GM21723 (cell line): Measurements from ENCODE around the gene FBXO15.
A peak's percentile ranks its signal among the peaks of the same experiment; 100 is the strongest.

Experiments
- ATAC-seq: cut with Tn5 transposase; IDR thresholded peaks from one replicate; pipeline ENCODE4 v1.9.1; 2021; ENCODE audit warnings: mild to moderate bottlenecking, moderate library complexity; ENCODE audit not compliant: unreplicated experiment

FBXO15 gene

GRCh38 chr18:74064510-74064909 lies 83.1 kb downstream of the FBXO15 start:
- ATAC-seq, result no peak

GRCh38 chr18:74063557-74063956 lies 84.1 kb downstream of the FBXO15 start:
- no peak for ATAC-seq

- peak; percentile 77 for ATAC-seq
Observed at GRCh38 chr18:74063023-74063422, 84.6 kb downstream of the FBXO15 start.

- ATAC-seq, result no peak
Observed at GRCh38 chr18:74062037-74062436, 85.6 kb downstream of the FBXO15 start.

- ATAC-seq, result no peak
Observed at GRCh38 chr18:74060579-74060978, 87.1 kb downstream of the FBXO15 start.

- ATAC-seq, result no peak
Observed at GRCh38 chr18:74050807-74051206, 96.8 kb downstream of the FBXO15 start.

- peak; percentile 92 for ATAC-seq
Observed at GRCh38 chr18:74040459-74041332, 106.9 kb downstream of the FBXO15 start.

GRCh38 chr18:74040008-74040407 lies 107.6 kb downstream of the FBXO15 start:
- no peak for ATAC-seq

- ATAC-seq, result no peak
Observed at GRCh38 chr18:74029161-74029560, 118.5 kb downstream of the FBXO15 start.
